GM21423 (cell line): ENCODE measurements around the gene KCNK7.

Source experiments
- ATAC-seq: cut with Tn5 transposase; IDR thresholded peaks from one replicate; pipeline ENCODE4 v1.9.1; 2021; ENCODE audit warnings: mild to moderate bottlenecking, moderate library complexity; ENCODE audit not compliant: unreplicated experiment

The KCNK7 gene

GRCh38 chr11:65611758-65612603, 16.4 kb upstream of the KCNK7 start:
- no peak for ATAC-seq

GRCh38 chr11:65611028-65611757, 15.6 kb upstream of the KCNK7 start:
- no peak for ATAC-seq

GRCh38 chr11:65610404-65610803, 14.8 kb upstream of the KCNK7 start:
- ATAC-seq = no peak

GRCh38 chr11:65609665-65610064, 14.1 kb upstream of the KCNK7 start:
- ATAC-seq = no peak

- ATAC-seq = no peak
Observed at GRCh38 chr11:65609229-65609628, 13.6 kb upstream of the KCNK7 start.

GRCh38 chr11:65607614-65608426, 12.2 kb upstream of the KCNK7 start:
- ATAC-seq = no peak

- no peak for ATAC-seq
Observed at GRCh38 chr11:65606876-65607613, 11.4 kb upstream of the KCNK7 start.

- ATAC-seq = no peak
Observed at GRCh38 chr11:65604258-65604657, 8.7 kb upstream of the KCNK7 start.

GRCh38 chr11:65599955-65600246, 4.3 kb upstream of the KCNK7 start:
- no peak for ATAC-seq

- ATAC-seq = no peak
Observed at GRCh38 chr11:65599216-65599954, 3.8 kb upstream of the KCNK7 start.

GRCh38 chr11:65598258-65598699, 2.7 kb upstream of the KCNK7 start:
- ATAC-seq = no peak

GRCh38 chr11:65596520-65596919, 920 bp upstream of the KCNK7 start:
- no peak for ATAC-seq

- no peak for ATAC-seq
Observed at GRCh38 chr11:65595131-65595530, 469 bp downstream of the KCNK7 start.

- no peak for ATAC-seq
Observed at GRCh38 chr11:65593518-65594414, 1.8 kb downstream of the KCNK7 start.

GRCh38 chr11:65592858-65593517, 2.6 kb downstream of the KCNK7 start:
- ATAC-seq = no peak

- ATAC-seq = no peak
Observed at GRCh38 chr11:65591939-65592857, 3.4 kb downstream of the KCNK7 start.

GRCh38 chr11:65590240-65590738, 5.3 kb downstream of the KCNK7 start:
- ATAC-seq = no peak
